T1000 (cell line): ENCODE data around the gene FBN2.
"Not testable (repeated sequence)": the region's sequence is repeated elsewhere in the genome, so short reads cannot be mapped to it uniquely, and the experiment has no call there.

Experiments used
- DNase-seq: peaks from one replicate; lab custom pipeline; 2025; ENCODE audit warnings: mixed read lengths; lab: John Stamatoyannopoulos, UW

FBN2 gene

DNA sequence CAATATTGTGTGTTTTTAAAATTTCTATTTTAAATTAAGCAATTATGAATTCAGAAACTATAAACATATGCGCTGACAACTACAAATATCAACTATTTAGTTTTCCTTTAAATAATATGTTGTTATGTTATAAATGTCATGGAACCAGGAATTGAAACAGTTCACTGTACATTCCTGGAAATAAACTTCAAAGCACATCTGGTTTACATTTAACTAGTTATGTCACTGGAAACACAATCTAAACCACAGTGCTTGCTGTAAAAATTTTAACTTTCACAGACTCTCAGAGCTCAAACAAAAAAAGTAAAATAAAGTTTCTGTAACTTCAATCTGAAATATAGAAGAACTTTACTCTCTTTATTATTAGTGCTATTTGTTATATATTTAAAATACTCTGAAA lies 179.2 kb downstream of the FBN2 start:
- DNase-seq = no peak

DNA sequence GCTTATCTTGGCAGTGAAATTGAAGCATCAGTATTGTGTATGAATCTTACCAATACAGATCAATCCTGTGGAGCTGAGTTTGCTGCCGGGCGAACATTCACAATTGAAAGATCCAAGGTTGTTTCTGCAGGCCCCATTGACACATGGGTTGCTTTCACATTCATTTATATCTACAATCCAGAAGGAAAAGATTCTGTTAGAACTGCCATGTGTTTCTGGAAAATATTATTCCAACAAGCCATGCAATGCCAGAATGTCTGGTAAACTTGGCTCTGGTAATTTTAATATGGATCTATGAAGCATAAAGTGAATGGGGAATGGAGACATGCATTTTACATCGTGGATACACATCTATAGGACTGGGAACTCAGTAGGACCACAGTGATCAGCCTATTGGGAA lies 180.8 kb downstream of the FBN2 start:
- DNase-seq = no peak

DNA sequence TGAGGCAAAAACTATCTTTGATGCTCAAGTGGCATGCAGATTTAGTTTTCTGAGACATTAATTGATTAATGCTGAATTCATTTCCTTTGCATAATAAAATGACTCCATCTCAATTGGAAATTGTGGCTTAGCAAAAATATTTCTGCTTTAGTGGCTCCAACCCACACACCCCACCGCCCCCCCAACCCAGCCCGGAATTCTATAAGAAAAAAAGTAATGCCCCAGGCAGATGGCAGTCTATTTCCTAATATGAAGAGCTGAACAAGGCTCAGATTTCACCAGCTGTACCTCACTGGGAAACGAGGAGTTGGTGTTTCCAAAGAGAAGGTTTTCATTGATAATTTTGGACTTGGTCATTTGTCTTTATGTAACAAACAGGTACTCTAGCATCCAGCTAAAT lies 182.1 kb downstream of the FBN2 start:
- DNase-seq = no peak

DNA sequence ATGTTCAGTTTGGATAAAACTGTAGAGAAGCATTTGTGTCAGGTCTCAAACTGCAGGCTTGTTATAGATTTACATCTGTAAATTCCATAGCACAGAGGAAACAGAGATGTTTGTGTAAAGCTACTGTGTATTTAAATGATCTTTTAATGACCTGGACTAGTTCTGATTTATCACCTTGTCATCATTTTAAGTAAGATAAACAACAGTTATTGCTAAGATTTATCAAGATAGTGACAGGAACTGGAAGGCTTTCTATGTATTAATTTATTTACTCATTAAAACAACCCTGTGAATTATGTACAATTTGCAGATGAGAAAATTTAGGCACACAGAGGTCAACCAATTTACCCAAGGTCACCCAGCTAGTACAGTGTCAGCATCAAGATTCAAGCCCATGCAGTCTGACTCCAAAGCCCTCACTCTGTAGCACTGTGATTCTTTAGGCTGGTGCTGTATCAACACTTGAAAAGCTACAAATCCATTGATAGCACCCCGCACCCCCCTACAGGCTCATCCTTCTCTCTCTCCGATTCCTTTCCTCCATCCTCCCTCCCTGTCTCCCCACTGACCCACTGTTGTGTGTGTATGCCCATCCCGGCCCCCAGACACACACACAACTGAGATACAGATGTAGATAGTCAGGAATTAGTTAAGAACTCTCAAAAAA lies 184.5 kb downstream of the FBN2 start:
- no peak for DNase-seq

DNA sequence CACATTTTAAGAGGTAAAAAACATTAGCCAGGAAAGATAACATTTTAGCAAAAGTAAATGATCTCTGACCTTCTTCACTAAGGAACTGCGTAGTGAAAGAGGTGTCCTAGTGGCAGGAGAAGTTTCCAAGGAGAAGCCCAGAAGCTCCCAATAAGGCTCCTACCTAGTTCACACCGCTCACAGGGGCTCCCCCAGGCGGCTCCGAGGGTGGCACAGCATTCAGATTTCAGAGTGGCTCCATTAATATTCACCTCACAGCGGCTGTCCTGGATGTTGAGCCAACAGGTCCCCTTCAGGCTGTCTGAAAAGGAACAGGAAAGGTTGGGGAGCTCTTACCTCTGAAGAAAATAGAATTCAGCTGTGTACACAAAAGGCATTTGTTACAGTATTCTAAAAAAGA lies 187.3 kb downstream of the FBN2 start:
- DNase-seq = no peak

DNA sequence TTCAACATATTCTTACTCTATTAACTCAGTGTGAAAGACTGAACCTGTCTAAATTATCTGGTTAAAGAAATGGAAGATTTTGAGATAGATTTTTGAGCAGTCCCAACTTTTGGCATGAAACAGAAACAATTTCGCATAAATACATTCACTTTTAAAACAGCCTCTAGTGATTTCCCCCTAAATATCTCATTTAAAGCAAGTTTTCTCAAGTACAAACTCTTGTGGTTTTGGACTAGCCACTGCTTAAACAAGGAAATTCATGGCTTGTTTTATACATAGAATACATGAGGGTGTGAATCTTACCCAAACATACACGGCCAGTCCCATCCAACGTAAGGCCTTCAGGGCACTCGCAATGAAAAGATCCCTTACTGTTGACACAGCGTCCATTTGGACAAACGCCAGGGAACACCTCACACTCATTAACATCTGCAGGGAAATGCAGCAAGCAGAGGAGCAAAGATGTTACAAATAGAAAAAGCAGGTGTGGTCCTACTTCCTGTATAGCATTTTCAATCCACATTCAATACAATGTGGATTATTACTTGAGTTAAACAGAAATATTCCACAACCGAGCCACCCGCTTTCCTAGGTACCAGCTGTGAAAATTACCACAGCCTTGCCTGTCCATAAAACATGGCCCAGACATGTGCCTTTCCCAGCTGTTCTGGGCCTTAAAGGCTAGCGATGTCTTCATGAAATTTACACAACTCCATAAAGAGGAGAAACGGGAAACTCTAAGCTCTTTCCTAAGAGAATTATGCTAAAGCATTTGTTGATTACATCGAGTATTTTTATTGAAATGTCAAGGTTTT lies 188.8 kb downstream of the FBN2 start:
- no peak for DNase-seq

DNA sequence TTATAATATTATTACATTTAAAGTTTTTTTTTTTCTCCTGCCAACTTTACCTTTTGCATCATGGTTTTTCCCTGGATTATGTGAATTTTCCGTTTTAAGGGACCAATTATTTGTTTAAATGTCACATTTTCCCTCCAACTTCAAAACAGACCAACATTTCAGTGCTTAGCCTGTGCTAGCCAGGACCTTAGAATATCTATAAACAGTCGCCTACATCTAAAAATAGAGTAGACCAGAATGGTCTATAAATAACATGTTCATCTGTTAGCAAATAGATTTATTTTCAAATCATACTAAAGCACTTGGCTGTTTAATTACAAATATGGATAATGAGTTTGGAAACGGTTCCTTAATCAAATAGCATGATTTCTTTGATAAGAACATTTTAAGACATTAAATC lies 192.0 kb downstream of the FBN2 start:
- no peak for DNase-seq

DNA sequence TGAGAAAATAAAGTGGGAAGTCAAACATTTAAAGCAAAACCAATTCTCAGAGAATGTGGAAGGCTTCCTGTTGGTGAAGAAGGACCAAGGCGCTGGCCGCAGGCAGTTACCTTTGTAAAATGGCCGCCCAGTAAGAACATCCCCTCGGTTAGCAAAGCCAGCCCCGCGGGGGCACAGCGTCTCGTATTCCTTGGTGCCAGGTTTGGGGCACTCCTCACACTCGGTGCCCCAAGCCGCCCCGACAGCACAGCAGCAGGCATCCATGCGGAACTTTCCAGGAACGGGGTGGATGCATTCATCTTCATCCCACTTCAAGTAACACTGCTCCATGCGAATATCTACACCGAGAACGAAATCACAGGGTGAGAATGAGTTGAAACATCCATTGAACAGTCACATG lies 192.8 kb downstream of the FBN2 start:
- DNase-seq = no peak

DNA sequence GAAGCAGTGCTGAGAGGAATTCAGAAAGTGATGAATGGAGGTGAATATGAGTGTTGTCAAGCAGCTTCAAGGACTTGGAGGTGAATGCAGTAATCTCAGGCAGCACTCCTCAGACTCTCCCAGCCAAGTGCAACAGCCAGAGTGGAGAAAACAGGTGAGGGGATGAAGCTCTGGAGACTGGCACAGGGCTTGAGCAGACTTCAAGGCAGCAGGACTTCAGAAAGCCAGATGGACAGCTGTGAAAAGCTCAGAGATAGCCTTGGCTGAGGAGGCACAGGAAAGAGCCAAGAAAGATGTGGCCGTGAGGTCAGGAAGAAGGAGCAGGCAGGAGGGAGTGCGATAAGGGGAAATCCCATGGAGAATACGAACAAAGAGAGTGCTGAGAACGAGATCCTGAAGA lies 194.9 kb downstream of the FBN2 start:
- no peak for DNase-seq

DNA sequence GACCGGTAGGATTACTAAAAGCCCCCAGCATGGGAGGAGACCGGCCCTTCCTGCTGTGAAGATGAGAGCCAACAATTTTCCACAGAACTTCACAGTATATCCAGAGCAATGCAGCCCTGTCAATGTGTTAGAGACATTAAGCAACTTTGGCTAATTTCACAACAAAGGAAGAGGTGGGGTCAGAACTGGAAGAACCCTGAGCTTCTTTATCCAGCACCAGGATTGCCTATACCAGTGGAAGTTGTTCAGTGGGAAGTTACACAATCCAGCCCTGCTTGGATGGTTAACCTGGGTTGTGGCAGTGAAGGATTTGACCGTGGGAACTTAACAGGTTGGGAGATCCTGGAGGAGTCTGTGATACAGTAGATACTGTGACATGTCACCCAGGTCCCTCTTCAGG lies 197.0 kb downstream of the FBN2 start:
- no peak for DNase-seq

DNA sequence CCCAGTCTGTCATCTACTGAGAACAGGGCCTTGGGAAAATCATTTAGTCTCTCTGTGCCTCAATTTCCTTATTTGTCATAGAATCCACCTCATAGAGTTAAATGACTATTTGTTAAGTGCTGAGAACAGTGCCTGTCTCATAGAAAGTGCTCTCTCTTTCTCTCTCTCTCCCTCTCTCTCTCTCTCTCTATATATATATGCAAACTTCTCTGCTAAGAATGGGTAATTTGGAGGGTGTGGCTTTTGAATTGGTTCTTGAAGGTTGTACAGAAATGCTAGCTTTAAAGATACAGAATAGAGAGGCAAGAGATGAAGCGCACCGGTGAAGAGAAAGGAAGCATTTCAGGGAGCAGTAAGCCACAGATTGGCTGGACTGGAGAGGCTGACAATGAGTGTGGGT lies 197.4 kb downstream of the FBN2 start:
- DNase-seq = no peak

DNA sequence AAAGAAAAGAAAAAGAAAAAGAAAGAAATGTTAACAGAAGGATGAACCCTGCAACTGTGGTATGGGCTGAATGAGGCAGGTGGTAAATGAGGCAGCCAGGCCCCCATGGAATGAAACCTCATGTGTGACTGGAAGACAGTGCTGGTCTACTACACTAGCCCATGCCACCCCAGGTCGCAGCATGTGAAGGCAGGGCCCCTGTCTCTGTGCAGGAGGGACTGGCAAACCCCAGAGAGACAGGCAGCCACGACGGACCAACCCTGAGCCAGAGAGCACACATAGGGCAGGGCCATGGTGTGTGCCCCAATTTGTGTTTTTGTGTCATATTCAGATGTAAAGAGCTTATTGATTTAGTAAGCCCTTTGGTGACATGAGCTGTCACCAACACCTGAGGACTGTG lies 198.5 kb downstream of the FBN2 start:
- DNase-seq = no peak

DNA sequence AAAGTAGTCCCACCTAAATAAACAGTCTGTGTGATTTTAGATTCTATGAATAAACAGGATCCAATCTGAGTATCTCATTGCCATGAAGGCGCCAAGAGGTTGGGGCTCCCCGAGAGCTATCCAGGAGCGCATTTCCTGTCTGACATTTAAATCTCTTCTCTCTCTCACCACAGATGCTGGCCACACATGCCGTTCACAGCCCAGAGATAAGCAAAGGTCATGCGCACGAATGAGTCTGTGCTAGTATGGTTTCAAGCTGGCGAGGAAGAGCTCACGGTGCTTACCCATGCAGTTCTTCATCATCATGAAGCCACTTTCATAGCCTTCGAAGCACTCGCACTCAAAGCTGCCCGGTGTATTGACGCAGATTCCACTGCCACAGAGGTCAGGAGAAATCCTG lies 199.4 kb downstream of the FBN2 start:
- DNase-seq = no peak

DNA sequence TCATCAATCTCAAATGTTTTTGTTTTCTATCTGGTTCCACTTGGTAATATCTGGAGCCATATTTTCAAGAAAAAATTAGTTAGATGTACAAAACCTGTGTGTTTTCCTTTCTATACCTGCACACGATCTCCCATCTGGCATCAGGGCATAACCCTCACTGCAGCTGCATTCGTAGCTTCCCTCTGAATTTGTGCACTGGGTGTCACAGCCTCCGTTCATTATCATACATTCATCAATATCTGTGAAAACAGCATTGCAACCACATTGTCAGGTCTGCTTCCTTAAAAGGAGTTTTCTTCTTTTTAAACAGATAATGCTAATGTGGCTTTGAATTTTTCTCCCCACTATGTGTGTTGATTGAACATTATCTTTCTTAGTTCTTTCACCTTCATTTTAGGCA lies 202.7 kb downstream of the FBN2 start:
- DNase-seq = no peak

DNA sequence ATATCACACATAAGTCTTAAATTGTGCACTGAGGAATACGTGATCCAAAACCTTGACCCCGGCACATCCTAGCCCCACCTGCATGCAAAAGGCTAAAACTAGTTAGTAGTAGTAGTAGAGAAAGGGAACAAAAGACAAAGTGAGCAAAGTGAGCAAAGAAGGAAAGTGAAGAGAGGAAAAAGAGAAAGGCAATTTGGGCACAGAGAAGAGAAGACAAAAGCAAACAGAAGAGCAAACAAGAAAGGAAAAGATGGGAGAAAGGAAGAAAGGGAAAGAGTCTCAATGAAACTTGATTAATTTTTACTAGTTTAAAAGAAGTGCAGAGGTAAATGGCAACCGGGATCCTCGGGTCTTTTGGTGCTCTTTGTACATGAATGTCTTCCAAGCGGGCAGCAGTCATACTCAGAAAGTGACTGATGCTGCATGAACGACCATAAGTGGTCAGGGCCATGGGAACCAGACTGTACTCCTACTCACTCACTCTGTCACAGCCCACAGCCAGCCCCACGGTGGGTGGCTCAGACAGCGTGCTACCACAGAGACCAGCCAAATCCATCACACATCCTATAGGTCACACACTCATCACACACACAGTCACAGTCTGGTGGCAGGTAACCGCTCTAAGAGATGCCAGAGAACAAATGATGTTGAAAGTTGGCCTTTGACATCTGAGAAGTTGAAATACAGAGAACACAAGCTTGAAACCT lies 203.9 kb downstream of the FBN2 start:
- DNase-seq = no peak

DNA sequence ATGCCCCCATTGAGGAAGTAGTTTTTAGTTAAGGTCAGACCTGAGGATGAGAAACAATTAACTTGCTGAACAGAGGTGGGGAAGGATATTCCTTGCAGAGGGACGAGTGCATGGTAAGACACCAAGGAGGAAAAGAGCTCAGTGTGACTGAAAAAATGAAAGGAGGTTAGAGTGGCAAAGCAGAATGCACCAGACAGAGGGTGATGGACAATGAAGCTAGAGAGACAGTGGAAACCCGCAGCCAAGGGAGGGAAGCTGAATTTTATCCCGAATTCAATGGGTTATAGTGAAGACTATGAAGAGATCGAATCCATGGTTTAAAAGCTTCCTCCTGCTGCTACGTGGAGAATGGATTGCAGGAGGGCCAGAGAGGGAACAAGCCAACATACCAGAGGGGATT lies 206.8 kb downstream of the FBN2 start:
- DNase-seq = no peak

DNA sequence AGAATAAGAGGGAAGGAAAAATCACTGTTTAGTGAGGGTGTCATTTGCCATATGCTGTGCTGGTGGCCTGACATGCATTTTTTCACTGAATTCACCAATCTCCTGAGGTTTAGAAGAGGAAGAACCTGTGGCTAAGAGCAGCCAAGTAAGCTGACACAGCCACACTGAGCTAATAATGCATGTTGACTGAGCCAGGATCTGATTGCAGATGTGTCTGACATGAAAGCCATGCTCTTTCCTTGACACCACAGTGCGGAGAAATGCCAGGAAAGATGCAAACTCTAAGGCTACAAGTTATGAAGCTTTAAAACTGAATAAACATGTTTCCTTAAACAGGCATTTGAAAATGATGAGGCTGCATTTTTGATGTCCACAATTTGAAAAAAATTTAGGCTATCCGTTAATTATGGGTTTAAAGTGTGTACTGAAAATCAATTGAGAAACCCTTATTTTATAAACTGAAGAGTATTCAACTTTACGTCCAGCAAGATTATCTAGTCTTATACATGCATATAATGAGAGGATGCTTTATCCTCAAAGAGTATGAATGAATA lies 208.6 kb downstream of the FBN2 start:
- DNase-seq = no peak

DNA sequence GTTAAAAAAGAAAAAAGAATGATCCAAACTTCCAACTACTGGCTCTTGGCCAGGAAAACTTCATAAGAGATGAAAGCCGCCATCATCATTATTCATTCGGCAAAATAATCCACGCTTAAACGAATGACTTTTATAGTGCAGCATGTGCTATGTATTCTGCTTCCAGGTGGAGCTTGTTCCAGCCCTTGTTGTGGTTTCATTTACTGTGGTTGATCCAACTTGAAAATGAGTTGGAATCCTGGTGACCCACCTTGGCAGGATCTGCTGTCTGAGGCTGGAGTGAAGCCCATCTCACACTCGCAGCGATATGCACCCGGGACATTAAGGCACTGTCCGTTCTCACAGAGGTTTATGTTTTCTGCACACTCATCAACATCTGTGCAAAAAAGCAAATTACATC lies 209.6 kb downstream of the FBN2 start:
- DNase-seq = no peak

DNA sequence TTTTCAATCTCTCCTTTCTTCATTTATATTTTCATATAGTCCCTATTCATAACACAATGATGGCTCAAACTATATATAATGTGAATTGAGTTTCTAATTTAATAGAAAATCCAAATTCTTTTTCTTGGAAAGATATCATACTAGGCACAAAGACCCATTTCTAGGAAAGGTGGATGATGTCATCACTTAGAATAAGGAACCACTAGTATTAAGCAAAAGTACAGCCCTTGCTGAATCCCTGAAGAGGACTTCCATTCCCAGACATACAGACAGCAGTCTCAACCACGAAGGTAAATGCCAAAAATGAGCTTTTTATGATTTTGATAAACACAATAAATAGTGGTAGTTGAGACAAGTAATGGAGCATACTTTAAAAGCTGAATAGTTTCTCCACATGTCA lies 210.0 kb downstream of the FBN2 start:
- no peak for DNase-seq

DNA sequence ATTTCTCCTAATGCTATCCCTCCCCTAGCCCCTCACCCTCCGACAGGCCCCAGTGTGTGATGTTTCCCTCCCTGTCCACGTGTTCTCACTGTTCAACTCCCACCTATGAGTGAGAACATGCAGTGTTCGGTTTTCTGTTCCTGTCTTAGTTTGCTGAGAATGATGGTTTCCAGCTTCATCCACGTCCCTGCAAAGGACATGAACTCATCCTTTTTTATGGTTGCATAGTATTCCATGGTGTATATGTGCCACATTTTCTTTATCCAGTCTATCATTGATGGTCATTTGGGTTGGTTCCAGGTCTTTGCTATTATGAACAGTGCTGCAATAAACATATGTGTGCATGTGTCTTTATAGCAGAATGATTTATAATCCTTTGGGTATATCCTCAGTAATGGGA lies 216.6 kb downstream of the FBN2 start:
- DNase-seq = not testable (repeated sequence)

DNA sequence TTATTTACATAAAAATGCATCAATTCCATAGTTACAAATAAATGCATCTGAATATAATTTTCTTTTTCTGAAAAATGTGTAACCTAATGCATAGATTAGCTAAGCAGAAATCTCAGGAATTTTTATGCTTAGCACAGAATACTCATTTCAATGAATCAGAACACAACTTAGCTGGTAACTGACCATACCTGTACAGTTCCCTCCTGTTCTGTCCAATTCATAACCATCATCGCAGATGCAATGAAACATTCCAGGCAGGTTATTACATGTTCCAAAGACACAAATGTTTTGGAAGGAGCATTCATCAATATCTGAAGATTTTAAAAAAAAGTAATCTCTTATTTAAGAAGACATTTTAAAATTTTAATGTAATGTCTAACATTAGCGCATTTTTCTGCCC lies 219.4 kb downstream of the FBN2 start:
- no peak for DNase-seq

DNA sequence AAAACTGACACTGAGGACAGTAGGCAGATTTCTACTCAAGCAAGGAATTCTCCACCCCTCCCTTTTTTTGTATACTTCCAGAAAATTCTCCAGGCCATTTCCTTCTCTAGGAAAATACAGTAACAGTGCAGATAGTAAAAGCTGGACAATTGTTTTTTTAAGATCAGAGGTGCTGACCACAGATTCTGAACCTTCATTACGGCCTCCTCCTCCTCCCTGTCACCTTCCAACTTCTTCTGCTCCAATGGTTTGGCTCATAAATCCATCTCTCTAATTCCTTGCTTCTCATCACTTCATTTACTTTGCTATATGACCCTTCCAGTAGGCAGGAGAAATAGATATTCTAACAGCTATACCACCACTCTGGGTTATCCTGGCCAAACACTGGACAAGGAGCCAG lies 220.6 kb downstream of the FBN2 start:
- DNase-seq = no peak

DNA sequence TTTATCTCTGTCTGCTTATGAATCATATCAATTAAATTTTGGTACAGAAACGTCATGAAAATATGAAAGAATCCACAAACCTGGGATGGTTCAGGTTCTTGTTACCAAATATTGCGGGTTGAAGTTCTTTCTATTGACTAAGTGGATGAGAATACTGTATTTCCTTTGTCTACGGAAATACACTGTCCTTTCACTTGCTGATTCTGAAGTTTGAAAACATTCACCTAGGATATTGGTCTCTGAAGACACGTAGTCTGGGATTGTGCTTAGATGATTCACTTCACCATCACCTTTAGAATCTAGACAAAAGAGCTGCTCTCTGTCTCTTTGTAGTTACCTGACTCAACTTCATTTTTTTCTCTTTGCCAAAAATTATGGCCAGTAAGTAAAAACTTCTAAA lies 222.4 kb downstream of the FBN2 start:
- DNase-seq = no peak
